Upper lobe of right lung (tissue), 1 donor: Measurements from ENCODE around the gene STMN1. TPM values are rescaled to one million over a fixed set of nuclear protein-coding genes. Genes with fewer than 3 reads are reported as not detected.

Experiments
- ATAC-seq: fragments of 200-7000 bp; cut with Tn5 transposase; one replicate; pipeline ENCODE4 v1.9.1; 2020; ENCODE audit warnings: mild to moderate bottlenecking, moderate library complexity
- DNase-seq: peaks from one replicate; pipeline ENCODE4 v3.0.0-alpha.2; 2020
- H3K27ac ChIP-seq: fragments of 200-600 bp; one replicate; pipeline ENCODE4 v1.8.0; 2022
- H3K27me3 ChIP-seq: fragments of 200-600 bp; one replicate; pipeline ENCODE4 v1.8.0; 2022; ENCODE audit warnings: mild to moderate bottlenecking
- H3K36me3 ChIP-seq: fragments of 200-600 bp; one replicate; pipeline ENCODE4 v1.8.0; 2022
- H3K4me1 ChIP-seq: fragments of 200-600 bp; one replicate; pipeline ENCODE4 v1.8.0; 2022
- H3K4me3 ChIP-seq: fragments of 200-600 bp; one replicate; pipeline ENCODE4 v1.8.0; 2022; ENCODE audit warnings: mild to moderate bottlenecking
- H3K9me3 ChIP-seq: fragments of 200-600 bp; one replicate; pipeline ENCODE4 v1.8.0; 2022
- CTCF ChIP-seq: fragments of 200-600 bp; IDR thresholded peaks from one replicate; pipeline ENCODE4 v1.8.0; 2022; ENCODE audit warnings: antibody characterized with exemption
- intact Hi-C: fragments of 100-400 bp; cut with DNase I; formaldehyde crosslinking; loops from one replicate; pipeline ENCODE4 v1.11.0; 2022
- total RNA-seq: library from RNA; stranded (reverse); fragmentation: NEBNext Ultra II Directional; extraction: Animal tissue kit (Norgen Biotek cat#: 25700); gene quantifications from one replicate; pipeline ENCODE4 v1.2.1, GENCODE V29; 2021
- donor health status: DM: no; HTN: yes; CAD: no; lungs with severe emphysema.

Gene STMN1
- total RNA-seq, 1 donor from 2014 or later = 42.5 TPM

DNA sequence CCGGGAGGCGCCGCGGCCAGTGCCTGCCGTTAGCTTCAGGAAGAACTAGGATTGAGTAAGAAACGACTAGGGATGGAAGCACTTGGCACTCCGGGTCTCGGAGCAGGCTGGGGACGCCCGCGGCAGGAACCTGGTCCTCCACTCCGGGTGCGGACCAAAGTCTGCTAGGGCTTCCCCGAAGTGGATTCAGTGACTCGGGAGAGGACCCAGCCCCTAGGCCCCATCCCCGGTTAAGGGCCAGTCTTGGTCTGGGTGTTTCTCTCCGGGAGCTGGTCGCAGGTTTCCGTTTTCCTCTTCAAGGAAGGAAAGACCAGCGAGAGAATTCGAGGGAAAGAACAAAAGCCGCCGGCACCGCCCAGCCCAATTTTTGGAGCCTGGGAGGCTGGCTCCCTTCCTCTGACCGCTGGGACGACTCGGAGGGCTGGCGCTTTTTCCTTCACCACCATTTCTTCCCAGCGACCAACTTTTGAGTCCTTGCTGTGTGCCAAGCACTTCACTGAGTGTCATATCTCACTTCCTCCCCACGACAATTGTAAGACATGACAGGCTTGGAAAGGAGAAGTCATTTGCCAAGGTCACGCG, 16.8 kb upstream of the STMN1 start:
- ATAC-seq (peak; percentile 78), DNase-seq (peak; percentile 78)
- H3K9me3 ChIP-seq = no peaks in the 10 kb centered on the region
- no peaks in the 10 kb centered on the region for H3K27me3 ChIP-seq
- intact Hi-C loops = no loop called here
- no peaks in the 10 kb centered on the region for H3K36me3 ChIP-seq
- H3K4me3 ChIP-seq = peak overlapping the region; percentile 56
- no peak for TF ChIP-seq CTCF
- peaks cover 8% of the 10 kb centered on the region for H3K4me1 ChIP-seq
- H3K27ac ChIP-seq = peak overlapping the region; percentile 86

- peak; percentile 78 for DNase-seq
These were observed 16.1 kb upstream of the STMN1 start for GRCh38 chr1:25922056-25922970.

DNA sequence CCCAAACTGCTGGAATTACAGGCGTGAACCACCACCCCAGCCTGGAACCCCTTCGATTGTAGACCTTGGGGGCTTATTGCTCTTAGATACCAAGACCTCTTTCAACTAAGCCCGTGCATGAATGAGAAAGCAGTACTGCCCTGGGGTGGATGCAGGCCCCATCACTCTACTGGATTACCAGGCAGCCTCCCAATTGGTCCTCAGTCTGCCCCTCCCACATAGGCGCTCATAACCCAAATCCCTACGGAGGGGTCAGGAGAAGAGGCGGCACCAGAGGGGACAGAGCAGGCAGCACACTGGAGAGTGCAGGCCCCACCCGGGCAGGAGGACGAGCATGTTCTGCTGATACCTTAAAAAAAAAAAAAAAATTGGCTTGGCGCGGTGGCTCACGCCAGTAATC, 12.4 kb upstream of the STMN1 start:
- ATAC-seq = no peak
- Histone ChIP-seq H3K27me3 (no peaks in the 10 kb centered on the region), H3K4me3 (no peak overlapping the region), H3K4me1 (peaks cover 8% of the 10 kb centered on the region), H3K27ac (no peak overlapping the region), H3K36me3 (no peaks in the 10 kb centered on the region), H3K9me3 (no peaks in the 10 kb centered on the region)
- no peak for TF ChIP-seq CTCF
- intact Hi-C loops = no loop called here
- DNase-seq = no peak

More at GRCh38 chr1:25922056-25922970, 16.1 kb upstream of the STMN1 start:
- Histone ChIP-seq H3K27me3 (no peaks in the 10 kb centered on the region), H3K4me3 (peak overlapping the region; percentile 56), H3K4me1 (peaks cover 8% of the 10 kb centered on the region), H3K9me3 (no peaks in the 10 kb centered on the region), H3K36me3 (no peaks in the 10 kb centered on the region), H3K27ac (peak overlapping the region; percentile 86)
- intact Hi-C loops = no loop called here
- ATAC-seq = peak; percentile 87
- TF ChIP-seq CTCF = no peak

DNA sequence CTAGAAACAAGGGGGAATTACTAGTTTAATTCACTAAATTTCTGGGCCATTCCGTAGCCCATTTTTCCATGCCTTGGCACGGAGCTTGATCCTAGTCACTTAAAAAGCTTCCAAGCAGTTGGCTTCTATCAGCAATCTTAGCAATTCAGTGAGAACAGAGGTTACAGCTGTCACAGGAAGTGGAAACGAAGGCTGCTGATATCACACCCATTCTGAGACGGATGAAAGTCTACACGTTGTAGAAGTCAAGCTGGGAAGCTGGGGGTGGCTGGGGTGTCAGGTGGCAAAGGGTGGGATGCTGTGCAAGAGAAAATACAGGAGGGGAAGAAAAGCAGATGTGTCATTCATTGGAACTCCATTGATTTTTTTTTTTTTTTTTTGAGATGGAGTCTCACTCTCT, 11.8 kb upstream of the STMN1 start:
- Histone ChIP-seq H3K36me3 (no peaks in the 10 kb centered on the region), H3K27me3 (no peaks in the 10 kb centered on the region), H3K4me1 (peaks cover 8% of the 10 kb centered on the region), H3K27ac (no peak overlapping the region), H3K4me3 (no peak overlapping the region), H3K9me3 (no peaks in the 10 kb centered on the region)
- ATAC-seq (no peak), DNase-seq (no peak)
- intact Hi-C loops = no loop called here
- TF ChIP-seq CTCF = no peak

GRCh38 chr1:25916460-25916859, 10.2 kb upstream of the STMN1 start:
- no peak for DNase-seq

More at GRCh38 chr1:25916460-25916859, 10.2 kb upstream of the STMN1 start:
- intact Hi-C loops = no loop called here
- Histone ChIP-seq H3K27me3 (no peaks in the 10 kb centered on the region), H3K9me3 (no peaks in the 10 kb centered on the region), H3K4me1 (no peaks in the 10 kb centered on the region), H3K4me3 (no peak overlapping the region), H3K27ac (no peak overlapping the region), H3K36me3 (no peaks in the 10 kb centered on the region)
- ATAC-seq = no peak
- TF ChIP-seq CTCF = no peak
